ENCODE measurements around the gene CDK17. TPM values are rescaled to one million over a fixed set of nuclear protein-coding genes. Genes with fewer than 3 reads are reported as not detected.

The CDK17 gene
- total RNA-seq, 2 donors from 2014 or later: 30.7 to 97.6 TPM

- no peaks in the 10 kb centered on the region for H3K27me3 ChIP-seq (replicated peaks; ENCODE audit: insufficient read depth)
- no peak overlapping the region for H3K4me3 ChIP-seq
- TF ChIP-seq CTCF (IDR thresholded peaks at IDR 0.05): no peak
- H3K9me3 ChIP-seq: no peaks in the 10 kb centered on the region
- peaks cover 0 to 5% of the 10 kb centered on the region in 2 donors for H3K4me1 ChIP-seq (ENCODE audit: control insufficient read depth in 1 of 2, low read depth in 2 of 2)
- H3K36me3 ChIP-seq: no peaks in the 10 kb centered on the region
- DNase-seq (ENCODE audit: low spot score) (no peak), ATAC-seq (ENCODE audit: insufficient number of reproducible peaks, low FRiP score, low read depth) (no peak)
- H3K27ac ChIP-seq: no peak overlapping the region
Measured at GRCh38 chr12:96442906-96443305, 42.7 kb upstream of the CDK17 start.

DNA sequence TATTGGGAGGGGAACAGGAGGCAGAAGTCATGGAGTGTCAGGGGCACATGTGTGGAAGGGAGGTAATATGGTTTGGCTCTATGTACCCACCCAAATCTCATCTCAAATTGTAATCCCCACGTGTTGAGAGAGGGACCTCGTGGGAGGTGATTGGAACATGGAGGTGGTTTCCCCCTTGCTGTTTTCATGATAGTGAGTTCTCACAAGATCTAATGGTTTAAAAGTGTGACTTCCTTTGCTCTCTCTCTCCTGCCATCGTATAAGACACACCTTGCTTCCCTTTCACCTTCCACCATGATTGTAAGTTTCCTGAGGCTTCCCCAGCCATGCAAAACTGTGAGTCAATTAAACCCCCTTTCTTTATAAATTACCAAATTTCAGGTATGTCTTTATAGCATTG lies 41.6 kb upstream of the CDK17 start:
- H3K9me3 ChIP-seq: no peaks in the 10 kb centered on the region
- peaks cover 0 to 5% of the 10 kb centered on the region in 2 donors for H3K4me1 ChIP-seq (ENCODE audit: control insufficient read depth in 1 of 2, low read depth in 2 of 2)
- H3K27me3 ChIP-seq (replicated peaks; ENCODE audit: insufficient read depth): no peaks in the 10 kb centered on the region
- H3K36me3 ChIP-seq: no peaks in the 10 kb centered on the region
- DNase-seq (ENCODE audit: low spot score) (no peak), ATAC-seq (ENCODE audit: insufficient number of reproducible peaks, low FRiP score, low read depth) (no peak)
- no peak overlapping the region for H3K27ac ChIP-seq
- TF ChIP-seq CTCF (IDR thresholded peaks at IDR 0.05): no peak
- no peak overlapping the region for H3K4me3 ChIP-seq

GRCh38 chr12:96438330-96438729 lies 38.1 kb upstream of the CDK17 start:
- H3K27ac ChIP-seq: no peak overlapping the region
- no peak for TF ChIP-seq CTCF (IDR thresholded peaks at IDR 0.05)
- H3K27me3 ChIP-seq (replicated peaks; ENCODE audit: insufficient read depth): no peaks in the 10 kb centered on the region
- no peak for ATAC-seq (ENCODE audit: insufficient number of reproducible peaks, low FRiP score, low read depth)
- H3K36me3 ChIP-seq: no peaks in the 10 kb centered on the region
- DNase-seq (ENCODE audit: low spot score): no peak
- no peaks in the 10 kb centered on the region for H3K9me3 ChIP-seq
- H3K4me1 ChIP-seq (ENCODE audit: control insufficient read depth in 1 of 2, low read depth in 2 of 2): no peaks in the 10 kb centered on the region
- no peak overlapping the region for H3K4me3 ChIP-seq

DNA sequence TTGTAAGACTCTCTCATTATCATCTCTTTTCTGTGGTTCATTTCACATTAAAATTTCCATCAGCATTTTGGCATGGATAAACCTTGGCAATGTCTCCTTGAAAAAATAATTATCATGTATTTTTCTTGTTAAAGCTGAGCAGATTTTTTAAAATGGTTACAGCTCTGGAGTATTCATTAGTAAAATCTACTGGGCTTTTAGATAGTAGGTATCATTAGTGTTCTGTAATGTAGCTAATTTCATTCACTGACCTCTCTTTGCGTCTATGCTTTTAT lies 36.9 kb upstream of the CDK17 start:
- no peaks in the 10 kb centered on the region for H3K36me3 ChIP-seq
- no peaks in the 10 kb centered on the region for H3K27me3 ChIP-seq (replicated peaks; ENCODE audit: insufficient read depth)
- H3K9me3 ChIP-seq: no peaks in the 10 kb centered on the region
- no peak for TF ChIP-seq CTCF (IDR thresholded peaks at IDR 0.05)
- H3K27ac ChIP-seq: no peak overlapping the region
- H3K4me1 ChIP-seq (ENCODE audit: control insufficient read depth in 1 of 2, low read depth in 2 of 2): no peaks in the 10 kb centered on the region
- H3K4me3 ChIP-seq: no peak overlapping the region
- no peak for ATAC-seq (ENCODE audit: insufficient number of reproducible peaks, low FRiP score, low read depth)
- no peak for DNase-seq (ENCODE audit: low spot score)

DNA sequence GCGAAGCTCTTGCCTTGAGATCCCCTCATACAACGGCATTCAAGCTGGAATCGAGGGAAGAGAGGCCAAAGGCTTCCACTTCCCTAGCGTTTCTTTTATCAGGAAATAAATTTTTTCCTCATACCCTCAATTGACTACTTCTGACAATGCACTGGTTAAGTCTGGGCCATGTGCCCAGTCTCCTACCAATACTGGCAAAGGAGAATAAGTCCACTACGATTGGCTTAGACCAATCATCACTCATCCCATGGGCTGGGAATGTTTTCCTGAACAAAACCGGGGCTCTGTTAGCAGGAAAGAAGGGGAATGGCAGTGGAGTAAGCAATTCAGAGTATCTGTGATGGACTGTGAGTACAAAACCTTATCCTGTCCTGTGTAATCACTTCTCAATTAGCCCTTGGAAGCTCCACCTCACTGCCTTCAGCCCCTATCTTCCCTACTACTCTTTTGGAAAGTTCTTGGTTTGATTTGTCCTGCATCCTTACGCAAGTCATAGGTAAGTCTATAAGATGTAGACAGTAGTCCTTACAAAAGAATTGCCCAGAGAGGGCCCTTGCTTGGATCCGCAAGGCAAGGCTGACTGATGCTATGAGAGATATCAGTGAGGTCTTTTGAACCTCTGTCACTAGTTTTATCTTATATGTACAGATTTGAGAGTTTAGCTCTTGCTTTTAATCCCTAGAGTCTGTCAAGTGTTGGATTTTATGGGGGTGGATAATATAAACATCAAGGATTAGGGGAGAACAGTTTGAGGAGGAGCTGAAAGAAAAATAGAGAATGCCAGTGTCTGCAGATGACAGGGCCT lies 36.3 kb upstream of the CDK17 start:
- H3K27ac ChIP-seq: no peak overlapping the region
- no peaks in the 10 kb centered on the region for H3K9me3 ChIP-seq
- no peak overlapping the region for H3K4me3 ChIP-seq
- H3K36me3 ChIP-seq: no peaks in the 10 kb centered on the region
- no peaks in the 10 kb centered on the region for H3K4me1 ChIP-seq (ENCODE audit: control insufficient read depth in 1 of 2, low read depth in 2 of 2)
- TF ChIP-seq CTCF (IDR thresholded peaks at IDR 0.05): no peak
- no peak for DNase-seq (ENCODE audit: low spot score)
- H3K27me3 ChIP-seq (replicated peaks; ENCODE audit: insufficient read depth): no peaks in the 10 kb centered on the region
- no peak for ATAC-seq (ENCODE audit: insufficient number of reproducible peaks, low FRiP score, low read depth)

All from thoracic aorta (tissue), 2 donors.